Measurements from ENCODE around the gene CNTNAP2.

CNTNAP2 gene

GRCh38 chr7:148210804-148211325, 2094.3 kb downstream of the CNTNAP2 start:
- H3K36me3 ChIP-seq (ENCODE audit: control insufficient read depth, insufficient read depth, low read length, severe bottlenecking) = no peaks in the 10 kb centered on the region
- no peak for DNase-seq (ENCODE audit: low read depth)
- no peak overlapping the region for H3K9ac ChIP-seq (ENCODE audit: low read length)
- no peaks in the 10 kb centered on the region for H3K27me3 ChIP-seq (replicated peaks; ENCODE audit: control insufficient read depth, insufficient read depth, low read length)
- no peaks in the 10 kb centered on the region for H3K9me3 ChIP-seq (ENCODE audit: control insufficient read depth, low read length)
- no peak overlapping the region for H3K4me3 ChIP-seq (ENCODE audit: low read length)
- H3K4me1 ChIP-seq (ENCODE audit: control insufficient read depth, insufficient read depth, low read length) = peaks cover 15% of the 10 kb centered on the region

GRCh38 chr7:148211740-148212151, 2095.1 kb downstream of the CNTNAP2 start:
- Histone ChIP-seq H3K36me3 (ENCODE audit: control insufficient read depth, insufficient read depth, low read length, severe bottlenecking) (no peaks in the 10 kb centered on the region), H3K9ac (ENCODE audit: low read length) (no peak overlapping the region), H3K4me3 (ENCODE audit: low read length) (peak overlapping the region; percentile 39), H3K9me3 (ENCODE audit: control insufficient read depth, low read length) (no peaks in the 10 kb centered on the region), H3K4me1 (ENCODE audit: control insufficient read depth, insufficient read depth, low read length) (peaks cover 15% of the 10 kb centered on the region), H3K27me3 (replicated peaks; ENCODE audit: control insufficient read depth, insufficient read depth, low read length) (no peaks in the 10 kb centered on the region)
- DNase-seq (ENCODE audit: low read depth) = peak; percentile 22

DNA sequence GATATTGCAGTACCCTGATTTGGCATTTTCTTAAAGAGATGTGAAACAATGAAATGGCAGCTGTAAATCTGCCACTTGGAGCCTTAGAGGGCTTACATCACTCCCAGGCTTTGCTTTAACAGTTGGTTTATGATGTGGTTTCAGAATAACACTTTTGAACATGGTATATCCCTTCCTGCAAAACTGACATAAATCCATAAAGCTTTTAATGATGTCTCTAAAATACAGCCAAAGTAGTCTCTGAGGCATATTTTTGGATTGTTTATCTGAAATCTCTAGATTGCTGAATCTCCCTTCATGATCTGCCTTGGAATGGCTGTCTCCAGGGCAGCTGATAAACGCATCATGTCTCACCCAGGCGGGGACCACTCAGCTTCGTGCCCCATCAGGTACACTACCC, 2096.1 kb downstream of the CNTNAP2 start:
- H3K4me1 ChIP-seq (ENCODE audit: control insufficient read depth, insufficient read depth, low read length) = peaks cover 15% of the 10 kb centered on the region
- no peak overlapping the region for H3K9ac ChIP-seq (ENCODE audit: low read length)
- no peaks in the 10 kb centered on the region for H3K27me3 ChIP-seq (replicated peaks; ENCODE audit: control insufficient read depth, insufficient read depth, low read length)
- H3K36me3 ChIP-seq (ENCODE audit: control insufficient read depth, insufficient read depth, low read length, severe bottlenecking) = no peaks in the 10 kb centered on the region
- DNase-seq (ENCODE audit: low read depth) = no peak
- no peaks in the 10 kb centered on the region for H3K9me3 ChIP-seq (ENCODE audit: control insufficient read depth, low read length)
- no peak overlapping the region for H3K4me3 ChIP-seq (ENCODE audit: low read length)

- H3K4me3 ChIP-seq (ENCODE audit: low read length) = no peak overlapping the region
- H3K4me1 ChIP-seq (ENCODE audit: control insufficient read depth, insufficient read depth, low read length) = peaks cover 15% of the 10 kb centered on the region
- no peaks in the 10 kb centered on the region for H3K27me3 ChIP-seq (replicated peaks; ENCODE audit: control insufficient read depth, insufficient read depth, low read length)
- no peaks in the 10 kb centered on the region for H3K36me3 ChIP-seq (ENCODE audit: control insufficient read depth, insufficient read depth, low read length, severe bottlenecking)
- no peak for DNase-seq (ENCODE audit: low read depth)
- H3K9ac ChIP-seq (ENCODE audit: low read length) = no peak overlapping the region
- H3K9me3 ChIP-seq (ENCODE audit: control insufficient read depth, low read length) = no peaks in the 10 kb centered on the region
Observed at GRCh38 chr7:148214101-148214500, 2097.5 kb downstream of the CNTNAP2 start.

DNA sequence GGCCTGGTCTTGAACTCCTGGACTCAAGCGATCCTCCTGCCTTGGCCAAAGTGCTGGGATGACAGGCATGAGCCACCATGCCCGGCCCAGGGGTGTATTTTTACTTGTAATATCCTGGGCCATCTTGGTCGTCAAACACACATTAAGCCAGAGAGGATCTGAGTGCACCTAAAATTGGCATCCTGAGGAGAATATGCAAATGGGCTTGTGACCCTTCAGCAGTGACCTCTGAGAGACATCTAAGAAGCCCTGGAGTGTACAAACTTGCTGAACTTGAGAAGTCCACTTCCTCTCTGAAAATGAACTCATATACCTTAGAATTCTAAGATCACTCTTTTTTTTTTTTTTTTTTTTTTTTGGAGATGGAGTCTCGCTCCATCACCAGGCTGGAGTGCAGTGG, 2102.0 kb downstream of the CNTNAP2 start:
- Histone ChIP-seq H3K9me3 (ENCODE audit: control insufficient read depth, low read length) (no peaks in the 10 kb centered on the region), H3K27me3 (replicated peaks; ENCODE audit: control insufficient read depth, insufficient read depth, low read length) (no peaks in the 10 kb centered on the region), H3K9ac (ENCODE audit: low read length) (no peak overlapping the region), H3K36me3 (ENCODE audit: control insufficient read depth, insufficient read depth, low read length, severe bottlenecking) (no peaks in the 10 kb centered on the region), H3K4me3 (ENCODE audit: low read length) (no peak overlapping the region), H3K4me1 (ENCODE audit: control insufficient read depth, insufficient read depth, low read length) (no peaks in the 10 kb centered on the region)
- DNase-seq (ENCODE audit: low read depth) = no peak

DNA sequence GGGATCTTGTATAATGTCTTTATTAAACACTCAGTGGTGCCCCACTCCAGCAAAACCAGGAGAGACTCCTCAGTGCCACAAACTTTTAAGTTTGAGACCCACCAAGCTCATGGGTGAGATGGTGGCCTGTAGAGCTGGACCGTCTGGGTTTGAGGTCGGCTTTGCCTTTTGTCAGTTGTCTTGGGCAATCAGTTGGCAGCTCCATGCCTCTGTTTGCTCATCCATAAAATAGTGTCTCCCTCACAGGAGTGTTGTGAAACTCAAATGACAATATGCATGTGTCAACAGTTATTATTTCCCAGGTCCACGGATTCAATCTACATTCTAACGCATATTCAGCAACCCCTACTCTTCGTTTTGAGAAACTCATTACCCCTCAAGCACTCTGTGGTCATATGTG, 2106.1 kb downstream of the CNTNAP2 start:
- H3K4me1 ChIP-seq (ENCODE audit: control insufficient read depth, insufficient read depth, low read length) = no peaks in the 10 kb centered on the region
- no peak for DNase-seq (ENCODE audit: low read depth)
- H3K36me3 ChIP-seq (ENCODE audit: control insufficient read depth, insufficient read depth, low read length, severe bottlenecking) = no peaks in the 10 kb centered on the region
- H3K4me3 ChIP-seq (ENCODE audit: low read length) = no peak overlapping the region
- no peak overlapping the region for H3K9ac ChIP-seq (ENCODE audit: low read length)
- H3K27me3 ChIP-seq (replicated peaks; ENCODE audit: control insufficient read depth, insufficient read depth, low read length) = no peaks in the 10 kb centered on the region
- no peaks in the 10 kb centered on the region for H3K9me3 ChIP-seq (ENCODE audit: control insufficient read depth, low read length)

GRCh38 chr7:148223160-148223559, 2106.6 kb downstream of the CNTNAP2 start:
- no peaks in the 10 kb centered on the region for H3K9me3 ChIP-seq (ENCODE audit: control insufficient read depth, low read length)
- H3K9ac ChIP-seq (ENCODE audit: low read length) = no peak overlapping the region
- no peaks in the 10 kb centered on the region for H3K4me1 ChIP-seq (ENCODE audit: control insufficient read depth, insufficient read depth, low read length)
- H3K36me3 ChIP-seq (ENCODE audit: control insufficient read depth, insufficient read depth, low read length, severe bottlenecking) = no peaks in the 10 kb centered on the region
- no peak for DNase-seq (ENCODE audit: low read depth)
- no peak overlapping the region for H3K4me3 ChIP-seq (ENCODE audit: low read length)
- no peaks in the 10 kb centered on the region for H3K27me3 ChIP-seq (replicated peaks; ENCODE audit: control insufficient read depth, insufficient read depth, low read length)

- no peak overlapping the region for H3K4me3 ChIP-seq (ENCODE audit: low read length)
- H3K4me1 ChIP-seq (ENCODE audit: control insufficient read depth, insufficient read depth, low read length) = no peaks in the 10 kb centered on the region
- H3K9ac ChIP-seq (ENCODE audit: low read length) = no peak overlapping the region
- H3K9me3 ChIP-seq (ENCODE audit: control insufficient read depth, low read length) = no peaks in the 10 kb centered on the region
- DNase-seq (ENCODE audit: low read depth) = no peak
- no peaks in the 10 kb centered on the region for H3K27me3 ChIP-seq (replicated peaks; ENCODE audit: control insufficient read depth, insufficient read depth, low read length)
- no peaks in the 10 kb centered on the region for H3K36me3 ChIP-seq (ENCODE audit: control insufficient read depth, insufficient read depth, low read length, severe bottlenecking)
Observed at GRCh38 chr7:148223738-148224137, 2107.1 kb downstream of the CNTNAP2 start.

DNA sequence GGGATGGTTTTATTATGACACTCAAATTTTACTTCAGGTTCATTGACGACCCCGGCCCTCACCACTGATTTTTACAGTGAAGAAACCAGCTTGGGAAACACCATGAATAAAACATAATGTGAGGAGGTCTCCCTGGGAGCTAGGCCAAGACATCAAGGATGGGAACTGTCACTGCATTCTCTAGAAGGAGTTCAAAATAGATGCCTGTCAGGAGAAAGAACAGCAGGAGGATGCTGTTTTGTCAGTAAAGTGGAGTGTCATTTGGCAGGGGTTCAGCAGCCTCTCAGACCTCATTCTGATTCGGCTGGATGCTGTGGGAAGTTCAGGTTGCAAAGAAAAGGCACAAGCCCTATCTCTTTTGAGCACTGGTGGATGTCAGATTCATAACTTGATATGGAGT, 2113.7 kb downstream of the CNTNAP2 start:
- H3K36me3 ChIP-seq (ENCODE audit: control insufficient read depth, insufficient read depth, low read length, severe bottlenecking) = no peaks in the 10 kb centered on the region
- no peaks in the 10 kb centered on the region for H3K4me1 ChIP-seq (ENCODE audit: control insufficient read depth, insufficient read depth, low read length)
- H3K9ac ChIP-seq (ENCODE audit: low read length) = no peak overlapping the region
- DNase-seq (ENCODE audit: low read depth) = no peak
- H3K9me3 ChIP-seq (ENCODE audit: control insufficient read depth, low read length) = no peaks in the 10 kb centered on the region
- H3K4me3 ChIP-seq (ENCODE audit: low read length) = no peak overlapping the region
- no peaks in the 10 kb centered on the region for H3K27me3 ChIP-seq (replicated peaks; ENCODE audit: control insufficient read depth, insufficient read depth, low read length)

DNA sequence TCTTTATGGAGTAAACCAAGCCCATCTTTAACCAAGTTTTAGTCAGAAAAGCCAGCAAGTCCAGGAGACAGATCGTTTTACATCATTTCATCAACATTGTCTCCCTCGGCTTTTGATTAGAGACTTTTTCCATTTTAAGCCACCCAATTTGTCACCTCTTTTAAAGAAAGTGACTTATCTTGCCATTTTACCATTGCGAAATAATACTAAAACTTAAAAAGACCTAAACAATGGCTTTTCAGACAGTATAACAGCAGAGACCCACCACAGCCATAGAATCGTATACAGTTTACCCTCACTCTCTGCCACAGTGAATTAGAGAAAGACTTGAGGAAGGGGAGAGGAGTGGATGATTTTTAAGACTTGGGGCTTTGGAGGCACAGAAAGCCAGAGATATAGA, 2114.3 kb downstream of the CNTNAP2 start:
- Histone ChIP-seq H3K27me3 (replicated peaks; ENCODE audit: control insufficient read depth, insufficient read depth, low read length) (no peaks in the 10 kb centered on the region), H3K9me3 (ENCODE audit: control insufficient read depth, low read length) (no peaks in the 10 kb centered on the region), H3K4me3 (ENCODE audit: low read length) (no peak overlapping the region), H3K4me1 (ENCODE audit: control insufficient read depth, insufficient read depth, low read length) (no peaks in the 10 kb centered on the region), H3K9ac (ENCODE audit: low read length) (no peak overlapping the region), H3K36me3 (ENCODE audit: control insufficient read depth, insufficient read depth, low read length, severe bottlenecking) (no peaks in the 10 kb centered on the region)
- no peak for DNase-seq (ENCODE audit: low read depth)

- Histone ChIP-seq H3K4me3 (ENCODE audit: low read length) (no peak overlapping the region), H3K27me3 (replicated peaks; ENCODE audit: control insufficient read depth, insufficient read depth, low read length) (no peaks in the 10 kb centered on the region), H3K36me3 (ENCODE audit: control insufficient read depth, insufficient read depth, low read length, severe bottlenecking) (no peaks in the 10 kb centered on the region), H3K4me1 (ENCODE audit: control insufficient read depth, insufficient read depth, low read length) (no peaks in the 10 kb centered on the region), H3K9me3 (ENCODE audit: control insufficient read depth, low read length) (no peaks in the 10 kb centered on the region), H3K9ac (ENCODE audit: low read length) (no peak overlapping the region)
- no peak for DNase-seq (ENCODE audit: low read depth)
Observed at GRCh38 chr7:148232784-148233183, 2116.2 kb downstream of the CNTNAP2 start.

GRCh38 chr7:148234715-148235114, 2118.1 kb downstream of the CNTNAP2 start:
- H3K4me3 ChIP-seq (ENCODE audit: low read length) = no peak overlapping the region
- no peaks in the 10 kb centered on the region for H3K27me3 ChIP-seq (replicated peaks; ENCODE audit: control insufficient read depth, insufficient read depth, low read length)
- no peaks in the 10 kb centered on the region for H3K9me3 ChIP-seq (ENCODE audit: control insufficient read depth, low read length)
- no peak for DNase-seq (ENCODE audit: low read depth)
- H3K4me1 ChIP-seq (ENCODE audit: control insufficient read depth, insufficient read depth, low read length) = no peaks in the 10 kb centered on the region
- no peak overlapping the region for H3K9ac ChIP-seq (ENCODE audit: low read length)
- no peaks in the 10 kb centered on the region for H3K36me3 ChIP-seq (ENCODE audit: control insufficient read depth, insufficient read depth, low read length, severe bottlenecking)

All from adipocyte (in vitro differentiated cells).